Activated T-cell treated with anti-CD3 and anti-CD28 coated beads for 4 hours (primary cell): Measurements from ENCODE around the gene C1orf210.

Source experiments
- DNase-seq: peaks from one replicate; pipeline ENCODE4 v3.0.0-alpha.2; 2020

The C1orf210 gene

GRCh38 chr1:43272576-43273571, 12.5 kb downstream of the C1orf210 start:
- DNase-seq, result no peak

DNA sequence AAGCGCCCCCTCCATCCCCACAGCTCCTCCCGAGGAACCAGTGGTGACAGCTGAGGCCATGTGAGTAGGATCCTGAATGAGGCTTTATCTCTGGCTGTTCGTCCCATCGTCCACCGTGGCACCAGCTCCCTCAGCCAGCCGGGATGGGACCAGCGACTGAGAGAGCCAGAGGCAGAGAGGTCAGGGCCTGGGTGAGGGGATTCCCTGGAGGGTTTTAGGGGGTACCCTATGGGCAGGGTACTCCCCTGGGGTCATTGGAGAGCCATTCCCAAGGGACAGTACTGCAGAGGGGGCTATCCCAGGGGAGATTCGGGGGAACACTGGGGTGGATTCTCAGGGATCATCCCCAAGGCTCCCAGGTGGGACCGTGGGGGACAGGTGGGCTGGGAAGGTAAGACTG, 13.2 kb downstream of the C1orf210 start:
- no peak for DNase-seq

DNA sequence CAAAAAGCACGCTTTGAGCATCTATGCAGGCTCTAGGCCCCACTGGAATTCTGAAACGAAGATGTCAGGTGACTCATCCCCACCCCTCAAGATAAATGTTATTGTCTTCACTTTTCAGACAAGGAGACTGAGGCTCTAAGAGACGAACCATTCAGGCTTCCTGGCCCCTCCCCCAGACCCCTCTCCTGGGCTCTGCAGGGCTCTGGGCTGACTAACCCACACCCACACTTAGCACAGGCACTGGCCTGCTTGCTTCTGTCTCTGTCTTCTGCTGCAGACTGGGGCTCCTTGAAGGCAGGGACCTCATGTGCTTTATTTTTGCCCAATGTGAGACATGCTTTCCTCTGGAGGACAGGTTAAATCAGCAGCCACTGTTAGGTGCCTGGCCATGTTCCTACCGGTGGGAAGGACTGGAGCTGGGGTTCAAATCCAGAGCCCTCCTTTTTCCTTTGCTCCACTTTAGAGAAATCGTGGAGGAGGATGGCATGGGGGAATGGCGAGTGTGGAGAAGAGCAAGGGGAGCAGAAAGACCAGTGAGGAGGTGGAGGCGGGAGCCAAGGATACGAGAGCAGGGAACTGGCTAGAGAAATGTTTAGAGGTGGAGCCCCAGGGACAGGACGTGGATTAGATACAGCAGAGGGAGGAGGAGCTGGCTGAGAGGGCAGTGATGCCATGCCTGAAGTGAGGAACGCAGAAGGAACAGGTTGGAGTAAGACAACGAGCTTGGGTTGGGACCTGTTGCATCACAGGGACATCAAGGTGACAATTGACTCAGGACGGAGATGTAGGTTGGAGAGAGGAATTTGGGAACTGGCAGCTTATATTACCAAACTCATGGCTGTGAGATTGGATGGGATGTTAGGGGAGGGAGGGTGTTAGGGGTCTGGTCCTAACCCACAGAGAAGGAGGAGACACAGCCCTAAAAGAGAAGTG, 13.9 kb downstream of the C1orf210 start:
- no peak for DNase-seq

GRCh38 chr1:43270421-43271095, 14.8 kb downstream of the C1orf210 start:
- DNase-seq, result no peak

DNA sequence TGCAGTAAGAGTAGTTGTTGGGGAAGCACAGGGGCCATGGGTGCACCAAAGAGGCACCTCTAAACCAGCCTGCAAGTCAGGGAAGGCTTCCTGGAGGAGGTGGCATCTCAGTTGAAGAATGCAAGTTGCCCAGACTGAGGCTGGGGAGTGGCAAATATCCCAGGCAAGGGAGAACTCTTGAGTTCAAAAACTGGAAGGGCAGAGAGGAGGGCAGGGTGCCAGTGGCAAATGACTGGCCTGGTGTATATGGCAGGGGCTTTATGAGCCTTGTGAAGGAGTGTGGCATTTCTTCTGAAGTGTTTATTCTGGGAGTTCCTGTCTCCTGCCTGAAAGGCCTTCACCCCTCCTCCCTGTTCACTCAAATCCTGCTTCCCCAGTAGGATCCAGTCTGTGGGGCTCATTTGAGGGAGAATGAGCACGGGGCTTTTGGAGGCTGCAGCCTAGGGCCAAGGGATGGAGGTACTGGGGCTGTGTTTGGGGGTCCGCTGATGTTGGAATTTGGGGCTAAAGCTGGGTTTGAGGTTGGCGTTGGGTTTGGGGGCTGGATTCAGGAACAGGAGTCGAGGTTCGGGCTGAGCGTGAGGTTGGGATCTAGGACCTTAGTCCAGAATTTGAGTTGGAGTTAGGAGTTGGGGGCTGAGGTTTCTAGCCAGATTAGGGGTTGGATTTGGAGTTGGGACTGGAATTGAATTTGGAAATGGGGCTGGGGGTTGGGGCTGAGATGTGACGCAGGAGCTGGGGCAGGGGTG, 15.6 kb downstream of the C1orf210 start, which contains the start of gene TMEM125:
TSS of gene TMEM125 (plus strand) at position 357 of the 749 bp plus-strand sequence. CDS start 2,740 bp downstream, outside the sequence.
- no peak for DNase-seq

GRCh38 chr1:43267818-43268425, 17.5 kb downstream of the C1orf210 start:
- no peak for DNase-seq

- DNase-seq, result no peak
These were observed 18.0 kb downstream of the C1orf210 start for GRCh38 chr1:43267291-43267805.

DNA sequence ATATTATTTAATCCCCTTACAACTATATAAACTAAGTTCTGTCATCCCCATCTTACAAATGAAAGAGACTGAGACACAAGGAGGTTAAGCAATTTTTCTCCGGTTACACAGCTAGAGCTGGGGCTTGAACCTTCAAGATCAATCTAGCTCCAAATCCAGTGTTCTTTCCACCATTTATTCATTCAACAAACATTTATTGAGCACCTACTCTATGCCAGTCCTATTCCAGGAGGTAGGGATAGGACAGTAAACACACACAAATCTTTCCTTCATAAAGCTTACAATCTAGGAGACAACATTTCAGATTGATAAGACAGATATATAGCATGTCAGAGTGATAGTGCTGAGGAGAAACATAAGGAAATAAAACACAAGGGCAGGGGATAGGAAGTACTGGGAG, 18.5 kb downstream of the C1orf210 start:
- DNase-seq, result no peak

DNA sequence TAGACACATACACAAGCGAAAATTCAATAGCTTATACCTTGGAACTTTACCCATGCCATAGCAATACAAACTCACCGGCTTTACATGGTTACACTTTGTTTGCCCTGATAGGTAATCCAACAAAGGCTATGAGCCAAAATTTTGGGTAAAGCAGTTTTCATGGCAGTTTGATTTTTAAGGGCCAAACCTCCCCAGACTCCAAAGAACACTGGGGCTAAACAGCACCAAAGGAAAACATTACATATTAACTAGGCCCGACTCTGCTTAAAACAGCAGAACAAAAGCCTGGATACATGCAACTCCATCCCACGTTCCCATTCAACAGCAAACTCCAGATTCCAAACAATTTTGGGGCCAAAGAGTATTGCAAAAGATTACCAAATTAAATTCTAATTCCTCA, 19.9 kb downstream of the C1orf210 start:
- DNase-seq, result no peak

DNA sequence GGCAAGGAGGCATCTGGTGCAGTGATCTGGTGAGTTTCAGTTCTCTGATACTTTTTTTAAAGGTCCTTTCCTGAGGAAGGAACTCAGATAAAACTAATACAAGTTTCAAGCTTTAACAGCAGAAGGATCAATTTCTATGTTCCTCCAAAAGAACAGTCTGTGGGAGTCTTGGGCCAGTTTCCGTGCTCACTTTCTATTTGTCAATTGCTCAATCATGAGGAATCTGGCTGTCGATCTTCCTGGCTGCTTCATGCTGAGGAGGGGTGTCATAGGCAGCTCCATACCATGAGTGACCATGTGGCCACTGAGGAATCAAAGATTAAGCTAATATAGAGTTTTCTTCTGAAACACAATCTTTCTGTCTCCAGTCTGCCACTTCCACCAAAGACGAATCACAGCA, 27.0 kb downstream of the C1orf210 start:
- DNase-seq, result no peak

DNA sequence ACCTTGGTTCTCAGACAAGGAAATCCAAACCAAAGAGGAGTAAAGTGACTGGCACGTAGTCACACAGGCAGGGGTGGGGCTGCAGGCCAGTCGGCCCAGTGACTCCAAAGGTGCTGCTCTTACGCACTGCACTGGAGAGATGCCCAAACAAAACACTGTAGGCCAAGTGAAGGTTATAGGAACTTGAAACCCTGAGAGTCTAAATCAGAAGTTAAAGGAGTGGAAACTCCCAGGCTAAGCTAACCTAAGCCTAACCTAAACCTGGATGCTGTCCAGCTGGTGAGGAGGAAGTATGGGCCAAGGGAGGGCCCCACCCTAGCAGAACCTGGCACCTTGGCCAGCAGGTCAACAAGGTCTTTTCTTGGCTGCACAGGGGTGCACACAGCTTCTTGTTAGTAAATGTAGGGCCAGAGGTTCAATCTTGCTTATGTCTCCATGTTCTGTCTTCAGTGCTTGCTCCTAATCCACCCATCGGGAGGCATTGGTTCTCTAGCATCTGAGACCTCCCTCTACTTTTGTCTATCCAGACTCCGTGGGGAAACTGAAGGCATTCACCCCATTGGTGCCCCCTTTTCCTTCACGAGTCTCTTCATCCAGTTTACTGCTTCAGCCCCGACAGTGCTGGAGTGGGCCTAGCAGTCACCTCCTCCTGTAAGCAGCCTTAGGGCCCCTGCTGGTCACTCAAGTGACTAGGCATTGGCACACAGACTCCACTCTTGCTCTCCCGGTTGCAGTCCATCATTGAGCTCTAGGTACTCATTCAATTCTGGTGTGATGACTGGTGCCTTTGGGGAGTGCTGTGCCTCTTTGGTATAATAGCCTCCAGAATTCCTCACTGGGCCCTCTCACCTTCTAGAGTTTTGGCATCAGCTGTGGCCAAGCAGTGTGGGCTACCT, 28.5 kb downstream of the C1orf210 start:
- no peak for DNase-seq

- DNase-seq, result no peak
These were observed 29.8 kb downstream of the C1orf210 start for GRCh38 chr1:43255438-43256210.

DNA sequence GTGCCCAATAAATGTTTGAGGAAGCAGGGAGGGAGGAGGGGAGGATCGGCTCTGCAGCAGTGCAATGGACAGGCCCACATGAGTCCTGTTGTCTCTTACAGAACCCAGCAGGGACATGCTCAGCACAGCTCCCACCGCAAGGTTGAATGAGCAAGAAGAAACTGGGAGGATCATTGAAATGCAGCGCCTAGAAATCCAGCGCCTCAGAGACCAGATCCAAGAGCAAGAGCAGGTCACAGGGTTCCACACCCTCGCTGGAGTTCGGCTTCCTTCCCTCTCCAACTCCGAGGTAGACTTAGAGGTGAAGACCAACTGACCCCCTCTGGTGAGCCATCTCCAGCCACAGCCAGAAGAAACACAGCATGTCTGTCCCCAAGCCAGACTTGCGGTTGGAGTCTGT, 31.5 kb downstream of the C1orf210 start:
- DNase-seq, result no peak

GRCh38 chr1:43253173-43253572, 32.2 kb downstream of the C1orf210 start:
- no peak for DNase-seq

GRCh38 chr1:43252225-43252624, 33.2 kb downstream of the C1orf210 start:
- DNase-seq, result no peak

GRCh38 chr1:43251024-43251423, 34.4 kb downstream of the C1orf210 start:
- no peak for DNase-seq

GRCh38 chr1:43250351-43250761, 35.0 kb downstream of the C1orf210 start:
- no peak for DNase-seq

GRCh38 chr1:43247256-43247921, 38.0 kb downstream of the C1orf210 start:
- DNase-seq, result no peak
